Measurements from ENCODE around the gene CRLF3. TPM values are rescaled to one million over a fixed set of nuclear protein-coding genes. Genes with fewer than 3 reads are reported as not detected.

The CRLF3 gene
- total RNA-seq, 2 experiments from 2014 or later = 26.4 to 45.3 TPM

- no peak overlapping the region for H2AFZ ChIP-seq (ENCODE audit: low read length)
- no peak overlapping the region for H3K27ac ChIP-seq (ENCODE audit: low read depth, low read length, poor library complexity, severe bottlenecking)
- H3K36me3 ChIP-seq (ENCODE audit: insufficient read depth, low read length) = peaks cover 86% of the 10 kb centered on the region
- no peaks in the 10 kb centered on the region for H3K4me1 ChIP-seq (ENCODE audit: insufficient read depth, low read length, poor library complexity, severe bottlenecking)
- POLR2A ChIA-PET = interaction anchor here (0.5 kb wide), 1 partner anchor 206 kb away, joined by 6 read pairs; no protein-coding TSS in a partner anchor
- no peak for DNase-seq (ENCODE audit: low spot score)
- no peaks in the 10 kb centered on the region for H3K79me2 ChIP-seq (ENCODE audit: insufficient read depth, low read depth, low read length)
- BruUV-seq (replicated peaks) = no TSS peak
- CTCF ChIA-PET (ENCODE audit: unreplicated experiment) = no interaction called here
- TF ChIP-seq EZH2phosphoT487 (IDR thresholded peaks at IDR 0.05; ENCODE audit: borderline replicate concordance, low read depth, low read length) = no peak
- no peak for TF ChIP-seq CTCF (conservative IDR thresholded peaks at IDR 0.05; ENCODE audit: low read length)
- H3K9me3 ChIP-seq (ENCODE audit: low read length) = no peaks in the 10 kb centered on the region
- H3K9me2 ChIP-seq (ENCODE audit: insufficient read depth, low read length) = 0 out of 2 replicates have a peak, but pooled peaks cover 4% of the 10 kb centered on the region
- H4K20me1 ChIP-seq (ENCODE audit: insufficient read depth, low read length) = 0 out of 2 replicates have a peak, but pooled peaks cover 8% of the 10 kb centered on the region
- intact Hi-C loops (cut with micrococcal nuclease; ENCODE audit: unreplicated experiment) = no loop called here
- H3K4me3 ChIP-seq (ENCODE audit: low read depth, low read length, poor library complexity, severe bottlenecking) = no peak overlapping the region
- no peak overlapping the region for H3K4me2 ChIP-seq (ENCODE audit: low read length)
Measured at GRCh38 chr17:30848021-30848420, 23.5 kb upstream of the CRLF3 start.

- ChIA-PET CTCF (ENCODE audit: unreplicated experiment) (no interaction called here), POLR2A (interaction anchor here (0.5 to 1.6 kb wide), 3 partner anchors 14 to 38 kb away, joined by 3 to 6 read pairs (median 5); no protein-coding TSS in a partner anchor)
- Histone ChIP-seq H3K4me3 (ENCODE audit: low read depth, low read length, poor library complexity, severe bottlenecking) (no peak overlapping the region), H3K4me2 (ENCODE audit: low read length) (no peak overlapping the region), H4K20me1 (ENCODE audit: insufficient read depth, low read length) (peaks cover 6% of the 10 kb centered on the region; the same call in 1 of the 2 replicates), H3K36me3 (ENCODE audit: insufficient read depth, low read length) (peaks cover 94% of the 10 kb centered on the region), H3K4me1 (ENCODE audit: insufficient read depth, low read length, poor library complexity, severe bottlenecking) (no peaks in the 10 kb centered on the region), H3K9me3 (ENCODE audit: low read length) (peaks cover 1% of the 10 kb centered on the region; the same call in 1 of the 2 replicates), H3K9me2 (ENCODE audit: insufficient read depth, low read length) (0 out of 2 replicates have a peak, but pooled peaks cover 4% of the 10 kb centered on the region), H3K79me2 (ENCODE audit: insufficient read depth, low read depth, low read length) (peaks cover 17% of the 10 kb centered on the region), H2AFZ (ENCODE audit: low read length) (no peak overlapping the region), H3K27ac (ENCODE audit: low read depth, low read length, poor library complexity, severe bottlenecking) (no peak overlapping the region)
- intact Hi-C loops (cut with micrococcal nuclease; ENCODE audit: unreplicated experiment) = no loop called here
- TF ChIP-seq EZH2phosphoT487 (IDR thresholded peaks at IDR 0.05; ENCODE audit: borderline replicate concordance, low read depth, low read length) = no peak
- TF ChIP-seq CTCF (conservative IDR thresholded peaks at IDR 0.05; ENCODE audit: low read length) = no peak
- BruUV-seq (replicated peaks) = no TSS peak
- DNase-seq (ENCODE audit: low spot score) = no peak
Measured at GRCh38 chr17:30840771-30841170, 16.3 kb upstream of the CRLF3 start.

- no peak for DNase-seq (ENCODE audit: low spot score)
- peaks cover 42% of the 10 kb centered on the region for H3K79me2 ChIP-seq (ENCODE audit: insufficient read depth, low read depth, low read length)
- H3K4me3 ChIP-seq (ENCODE audit: low read depth, low read length, poor library complexity, severe bottlenecking) = no peak overlapping the region
- no peak overlapping the region for H3K4me2 ChIP-seq (ENCODE audit: low read length)
- H4K20me1 ChIP-seq (ENCODE audit: insufficient read depth, low read length) = peaks cover 1% of the 10 kb centered on the region
- H3K9me3 ChIP-seq (ENCODE audit: low read length) = peaks cover 5% of the 10 kb centered on the region; the same call in 1 of the 2 replicates
- BruUV-seq (replicated peaks) = no TSS peak
- H3K4me1 ChIP-seq (ENCODE audit: insufficient read depth, low read length, poor library complexity, severe bottlenecking) = peaks cover 4% of the 10 kb centered on the region
- H2AFZ ChIP-seq (ENCODE audit: low read length) = no peak overlapping the region
- intact Hi-C loops (cut with micrococcal nuclease; ENCODE audit: unreplicated experiment) = no loop called here
- POLR2A ChIA-PET = interaction anchor here (0.6 to 1.1 kb wide), 3 partner anchors 62 to 1276 kb away, joined by 3 read pairs; no protein-coding TSS in a partner anchor
- TF ChIP-seq EZH2phosphoT487 (IDR thresholded peaks at IDR 0.05; ENCODE audit: borderline replicate concordance, low read depth, low read length) (no peak), CTCF (conservative IDR thresholded peaks at IDR 0.05; ENCODE audit: low read length) (no peak)
- peaks cover 92% of the 10 kb centered on the region for H3K36me3 ChIP-seq (ENCODE audit: insufficient read depth, low read length)
- no peaks in the 10 kb centered on the region for H3K9me2 ChIP-seq (ENCODE audit: insufficient read depth, low read length)
- H3K27ac ChIP-seq (ENCODE audit: low read depth, low read length, poor library complexity, severe bottlenecking) = no peak overlapping the region
- CTCF ChIA-PET (ENCODE audit: unreplicated experiment) = no interaction called here
Measured at GRCh38 chr17:30838202-30838807, 13.8 kb upstream of the CRLF3 start.
